Measurements from ENCODE around the gene ARHGAP40. TPM values are rescaled to one million over a fixed set of nuclear protein-coding genes. Genes with fewer than 3 reads are reported as not detected.

The ARHGAP40 gene
- total and polyA plus RNA-seq, 2 of the 13 experiments (the other 11 are each of a cell fraction or from before 2014, with no cell fraction given) = 0.75 to 2.1 TPM

DNA sequence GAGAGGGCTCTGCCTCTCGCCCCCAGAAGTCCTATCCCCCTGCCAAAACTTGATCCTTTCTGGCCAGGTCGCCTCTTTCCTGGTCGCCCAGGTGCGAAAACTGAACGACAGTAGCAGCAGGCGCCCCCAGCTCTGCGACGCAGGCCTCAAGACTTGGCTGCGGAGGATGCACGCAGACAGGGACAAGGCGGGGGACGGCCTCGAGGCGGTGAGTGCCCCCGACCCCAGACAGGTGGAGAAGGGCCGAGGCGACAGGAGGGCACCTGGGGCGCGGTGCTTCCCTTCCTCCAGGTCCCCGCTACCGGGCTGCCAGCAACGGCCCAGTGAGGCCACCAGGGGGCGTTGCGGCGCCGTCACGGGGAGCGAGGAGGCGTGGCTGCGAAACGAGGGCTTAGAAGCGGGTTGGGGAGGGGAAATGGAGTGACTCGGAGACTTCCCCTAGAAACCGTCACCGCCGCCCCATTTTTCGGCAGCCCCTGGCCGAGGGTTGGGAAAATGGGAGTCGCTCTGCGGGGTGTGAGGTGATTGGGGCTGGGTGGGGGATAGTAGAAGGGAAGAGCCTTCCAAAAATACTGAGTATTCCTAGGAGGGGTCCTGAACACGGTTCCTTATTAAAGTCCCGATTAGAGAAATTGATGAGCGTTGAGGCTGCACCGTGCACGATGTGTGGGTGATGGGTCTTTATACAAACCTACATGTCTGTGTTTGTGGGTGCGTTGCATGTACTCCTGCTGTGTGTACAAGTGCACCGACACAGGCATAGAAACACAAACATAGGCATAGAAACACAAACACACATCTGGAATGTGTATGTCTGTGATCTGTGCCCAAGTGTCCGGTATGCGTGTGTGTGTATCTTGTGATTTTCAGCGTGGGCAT is 44.6 kb downstream of the ARHGAP40 start (continued):
- TF ChIP-seq HINFP (CRISPR knock-in tag; IDR thresholded peaks at IDR 0.05; ENCODE audit: low read depth) = 0 out of 2 replicates have a peak, but pooled peaks have one; percentile 81
- TF ChIP-seq ZIK1 (CRISPR knock-in tag; IDR thresholded peaks at IDR 0.05; ENCODE audit: borderline replicate concordance, low read depth) = peak; percentile 75; the same call in 1 of the 2 replicates
- no peak for TF ChIP-seq KDM4B (CRISPR knock-in tag; IDR thresholded peaks at IDR 0.05)
- TF ChIP-seq RFXAP (CRISPR knock-in tag; IDR thresholded peaks at IDR 0.05; ENCODE audit: borderline replicate concordance) = peak; percentile 58; the same call in 1 of the 2 replicates
- no peak for TF ChIP-seq XBP1 (CRISPR knock-in tag; IDR thresholded peaks at IDR 0.05)
- 0 out of 2 replicates have a peak, but pooled peaks have one; percentile 66 for TF ChIP-seq HMGXB3 (CRISPR knock-in tag; IDR thresholded peaks at IDR 0.05; ENCODE audit: borderline replicate concordance)
- peak; percentile 73; the same call in 1 of the 2 replicates for TF ChIP-seq LBX2 (CRISPR knock-in tag; IDR thresholded peaks at IDR 0.05; ENCODE audit: borderline replicate concordance)
- peak; percentile 76 for TF ChIP-seq GABPB1 (CRISPR knock-in tag; IDR thresholded peaks at IDR 0.05)
- no peak for TF ChIP-seq ZNF720 (CRISPR knock-in tag; IDR thresholded peaks at IDR 0.05)
- TF ChIP-seq CENPBD1 (CRISPR knock-in tag; IDR thresholded peaks at IDR 0.05; ENCODE audit: borderline replicate concordance, low read depth) = no peak
- no peak for TF ChIP-seq CCDC6 (CRISPR knock-in tag; IDR thresholded peaks at IDR 0.05)
- no peak for TF ChIP-seq SP1 (IDR thresholded peaks at IDR 0.05)
- peak; percentile 93 for TF ChIP-seq SP1 (CRISPR knock-in tag; IDR thresholded peaks at IDR 0.05)
- no peak for TF ChIP-seq GRHL1 (CRISPR knock-in tag; conservative IDR thresholded peaks at IDR 0.05)
- no peak for TF ChIP-seq ZNF280D (CRISPR knock-in tag; IDR thresholded peaks at IDR 0.05)
